ENCODE data around the gene ACTR10.
A peak's percentile ranks its signal among the peaks of the same experiment; 100 is the strongest.

The ACTR10 gene

GRCh38 chr14:58199726-58200479 is at the start of gene ACTR10:
Gene ACTR10, plus strand, starts transcription at chr14:58200149. Its CDS starts 69 bp downstream, at chr14:58200218.
- peak; percentile 46 for DNase-seq

GRCh38 chr14:58150243-58150805 is 49.6 kb upstream of the ACTR10 start:
- no peak for DNase-seq

- DNase-seq, result no peak
Observed at GRCh38 chr14:58151133-58152013, 48.6 kb upstream of the ACTR10 start.

GRCh38 chr14:58152014-58152857 is 47.7 kb upstream of the ACTR10 start, which contains the start of gene ARMH4:
Gene ARMH4, minus strand, starts transcription at chr14:58152213. Its CDS starts 12,855 bp downstream, at chr14:58139358.
- DNase-seq, result peak; percentile 34

- no peak for DNase-seq
Observed at GRCh38 chr14:58160561-58160960, 39.4 kb upstream of the ACTR10 start.

- DNase-seq, result peak; percentile 27
Observed at GRCh38 chr14:58166005-58166983, 33.7 kb upstream of the ACTR10 start.

- DNase-seq, result no peak
Observed at GRCh38 chr14:58167057-58167456, 32.9 kb upstream of the ACTR10 start.

GRCh38 chr14:58167891-58168290 is 32.1 kb upstream of the ACTR10 start:
- DNase-seq, result no peak

- DNase-seq, result peak; percentile 67
Observed at GRCh38 chr14:58171090-58171489, 28.9 kb upstream of the ACTR10 start.

GRCh38 chr14:58177125-58177524 is 22.8 kb upstream of the ACTR10 start:
- DNase-seq, result no peak

GRCh38 chr14:58189176-58189575 is 10.8 kb upstream of the ACTR10 start:
- no peak for DNase-seq

- no peak for DNase-seq
Observed at GRCh38 chr14:58191763-58192601, 8.0 kb upstream of the ACTR10 start.

- DNase-seq, result no peak
Observed at GRCh38 chr14:58193542-58193941, 6.4 kb upstream of the ACTR10 start.

GRCh38 chr14:58196198-58196597 is 3.8 kb upstream of the ACTR10 start:
- DNase-seq, result no peak

GRCh38 chr14:58198086-58198485 is 1.9 kb upstream of the ACTR10 start:
- no peak for DNase-seq

- DNase-seq, result no peak
Observed at GRCh38 chr14:58200480-58200841, 512 bp downstream of the ACTR10 start.

- no peak for DNase-seq
Observed at GRCh38 chr14:58200846-58201245, 897 bp downstream of the ACTR10 start.

- DNase-seq, result no peak
Observed at GRCh38 chr14:58213176-58213575, 13.2 kb downstream of the ACTR10 start.

- DNase-seq, result no peak
Observed at GRCh38 chr14:58215191-58215914, 15.4 kb downstream of the ACTR10 start.

GRCh38 chr14:58216544-58216943 is 16.6 kb downstream of the ACTR10 start:
- no peak for DNase-seq

All from NCI-H1436 treated with DMSO at 0.1 percent for 48 hours (cell line).